Liver (tissue), 9 donors: ENCODE results near the gene SEMA4F. TPM values are rescaled to one million over a fixed set of nuclear protein-coding genes. Genes with fewer than 3 reads are reported as not detected.

Source experiments
- DNase-seq: peaks from one replicate; pipeline ENCODE4 v3.0.0-alpha.2; 2017; ENCODE audit warnings: low spot score
- H3K27ac ChIP-seq, 2 donors: one replicate each; pipeline ENCODE4 v1.7.0; 2013; ENCODE audit warnings: inconsistent platforms in 2 of 2, low read length in 2 of 2, control low read depth in 1 of 2, low read depth in 1 of 2, mild to moderate bottlenecking in 1 of 2
- H3K27me3 ChIP-seq, 4 donors: one replicate each; pipeline versions ENCODE4 v1.6.1 to v1.7.0; 2013; ENCODE audit warnings: low read length in 3 of 4, inconsistent platforms in 1 of 4, mild to moderate bottlenecking in 1 of 4, moderate library complexity in 1 of 4; ENCODE audit not compliant: control insufficient read depth in 4 of 4, insufficient read depth in 4 of 4
- H3K36me3 ChIP-seq, 4 donors: one replicate each; pipeline versions ENCODE4 v1.6.1 to v1.7.0; 2013; ENCODE audit warnings: low read length in 3 of 4, mild to moderate bottlenecking in 3 of 4, low read depth in 1 of 4, moderate library complexity in 1 of 4; ENCODE audit not compliant: control insufficient read depth in 4 of 4, insufficient read depth in 3 of 4
- H3K4me1 ChIP-seq, 4 donors: one replicate each; pipeline versions ENCODE4 v1.6.1 to v1.7.0; 2013; ENCODE audit warnings: low read length in 3 of 4, mild to moderate bottlenecking in 3 of 4, moderate library complexity in 1 of 4; ENCODE audit not compliant: control insufficient read depth in 4 of 4, insufficient read depth in 4 of 4
- H3K4me3 ChIP-seq, 3 donors: one replicate each; pipeline versions ENCODE4 v1.6.1 to v1.7.0; 2013; ENCODE audit warnings: low read length in 3 of 3, control low read depth in 1 of 3, low read depth in 1 of 3, mild to moderate bottlenecking in 1 of 3
- H3K9ac ChIP-seq, 2 donors: one replicate each; pipeline ENCODE4 v1.7.0; 2013; ENCODE audit warnings: low read length in 2 of 2, mild to moderate bottlenecking in 2 of 2, moderate library complexity in 2 of 2, control low read depth in 1 of 2, low read depth in 1 of 2
- H3K9me3 ChIP-seq, 4 donors: one replicate each; pipeline versions ENCODE4 v1.6.1 to v1.7.0; 2013; ENCODE audit warnings: low read length in 3 of 4; ENCODE audit not compliant: control insufficient read depth in 4 of 4
- CTCF ChIP-seq: fragments of 150-350 bp; IDR thresholded peaks from 2 replicates; pipeline ENCODE4 v1.5.1; 2017; ENCODE audit warnings: improper control_type of control experiment, low read depth, low read length; ENCODE audit not compliant: missing input control
- FOXA1 ChIP-seq: IDR thresholded peaks from 2 replicates; pipeline ENCODE4 v1.6.1; 2016; ENCODE audit warnings: antibody characterized with exemption
- HNF4G ChIP-seq: IDR thresholded peaks from 2 replicates; pipeline ENCODE4 v1.6.1; 2016; ENCODE audit warnings: antibody characterized with exemption
- JUND ChIP-seq, 2 donors: IDR thresholded peaks; 2 replicates each; pipeline ENCODE4 v1.6.1; 2016; ENCODE audit warnings: antibody characterized with exemption in 2 of 2
- NR2F2 ChIP-seq: IDR thresholded peaks from 2 replicates; pipeline ENCODE4 v1.6.1; 2016; ENCODE audit warnings: antibody characterized with exemption
- RAD21 ChIP-seq, 2 donors: IDR thresholded peaks; 2 replicates each; pipeline ENCODE4 v1.6.1; 2016; ENCODE audit warnings: antibody characterized with exemption in 2 of 2, mild to moderate bottlenecking in 2 of 2
- RXRA ChIP-seq, 2 donors: IDR thresholded peaks; 2 replicates each; pipeline ENCODE4 v1.6.1; 2017 to 2018; ENCODE audit warnings: antibody characterized with exemption in 2 of 2, mild to moderate bottlenecking in 1 of 2
- TAF1 ChIP-seq: conservative IDR thresholded peaks from 2 replicates; pipeline ENCODE4 v1.6.1; 2016; ENCODE audit warnings: antibody characterized with exemption, mild to moderate bottlenecking
- ZBTB33 ChIP-seq: IDR thresholded peaks from 2 replicates; pipeline ENCODE4 v1.6.1; 2016; ENCODE audit warnings: antibody characterized with exemption
- WGBS: extraction: QIAGEN DNeasy Blood & Tissue Kit; methylation state at CpG from one replicate; pipeline ENCODE4 v1.1.7; 2013; 5-methylcytosine and 5-hydroxymethylcytosine counted together
- polyA plus RNA-seq, 2 donors: library from polyadenylated mRNA; stranded (reverse) in 1 of 2; unstranded in 1 of 2; fragments of 200-250 nt in 1 of 2; fragments of >200 nt in 1 of 2; fragmentation: Nextera tagmentation in 1 of 2; extraction: Ambion mirVana in 1 of 2; gene quantifications; one replicate each; pipeline versions ENCODE4 v1.2.1 to v1.2.3, GENCODE V29; 2013 to 2015
- total RNA-seq, 2 donors: library from RNA; depleted of rRNA; stranded (reverse); fragments of >200 nt; gene quantifications; one replicate each; pipeline ENCODE4 v1.2.3, GENCODE V29; 2014
- donor health status: healthy.
- donor health status: healthy.
- donor health status: healthy.
- donor health status: healthy.
- donor health status: healthy.

The SEMA4F gene
- total and polyA plus RNA-seq, 4 donors = 0.57 to 1.1 (median 0.96) TPM

GRCh38 chr2:74690571-74690970 is 36.5 kb downstream of the SEMA4F start:
- TF ChIP-seq ZBTB33 (no peak), RAD21 (IDR thresholded peaks at IDR 0.05) (peak; percentile 89 to 92), CTCF (peak; percentile 76)
- Histone ChIP-seq H3K9me3 (no peaks in the 10 kb centered on the region), H3K4me3 (no peak overlapping the region), H3K27ac (no peak overlapping the region), H3K4me1 (no peaks in the 10 kb centered on the region), H3K27me3 (peaks cover 0 to 8% (median 0%) of the 10 kb centered on the region in 4 donors), H3K36me3 (no peaks in the 10 kb centered on the region), H3K9ac (no peak overlapping the region)
- 4% methylated on average over 4 of the region's 4 CpGs for WGBS
- no peak for DNase-seq

GRCh38 chr2:74691929-74692328 is 37.9 kb downstream of the SEMA4F start:
- WGBS = 78% methylated on average over 5 of the region's 5 CpGs
- TF ChIP-seq FOXA1 (no peak), CTCF (no peak), NR2F2 (no peak)
- no peaks in the 10 kb centered on the region for H3K36me3 ChIP-seq
- DNase-seq = no peak
- no peaks in the 10 kb centered on the region for H3K4me1 ChIP-seq
- H3K27ac ChIP-seq = no peak overlapping the region
- no peak overlapping the region for H3K9ac ChIP-seq
- no peaks in the 10 kb centered on the region for H3K9me3 ChIP-seq
- peaks cover 0 to 8% (median under 1%) of the 10 kb centered on the region in 4 donors for H3K27me3 ChIP-seq
- H3K4me3 ChIP-seq = no peak overlapping the region

DNA sequence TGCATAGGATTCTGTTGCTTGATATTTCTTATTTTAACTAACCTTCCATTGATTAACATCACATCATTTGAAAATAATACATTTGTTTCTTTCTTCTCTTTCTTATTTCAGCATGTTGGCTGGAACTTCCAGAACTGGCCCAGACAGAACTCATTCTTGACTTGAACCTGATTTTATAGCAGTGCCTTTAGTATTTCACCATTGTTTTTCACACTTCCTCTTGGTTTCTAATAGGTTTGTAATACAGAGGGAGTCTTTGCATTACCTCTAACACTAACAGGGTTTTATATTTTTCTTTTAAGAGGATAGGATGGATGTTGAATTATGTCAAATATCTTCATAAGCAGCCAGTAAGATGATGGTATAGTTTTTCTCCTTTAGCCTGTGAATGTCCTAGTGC is 39.2 kb downstream of the SEMA4F start:
- Histone ChIP-seq H3K4me1 (no peaks in the 10 kb centered on the region), H3K4me3 (no peak overlapping the region), H3K27ac (no peak overlapping the region), H3K9me3 (no peaks in the 10 kb centered on the region), H3K36me3 (no peaks in the 10 kb centered on the region), H3K27me3 (peaks cover 0 to 12% (median 1%) of the 10 kb centered on the region in 4 donors), H3K9ac (no peak overlapping the region)
- no peak for DNase-seq
- no peak for TF ChIP-seq RXRA (IDR thresholded peaks at IDR 0.05)
- no peak for TF ChIP-seq TAF1
- TF ChIP-seq HNF4G = no peak
- TF ChIP-seq JUND (IDR thresholded peaks at IDR 0.05) = no peak
